ENCODE measurements around the gene GDAP2. TPM values are rescaled to one million over a fixed set of nuclear protein-coding genes. Genes with fewer than 3 reads are reported as not detected.

The GDAP2 gene
- total RNA-seq, 1 donor from 2014 or later = 32.4 TPM

- ATAC-seq (no peak), DNase-seq (no peak)
- H3K9me3 ChIP-seq = no peaks in the 10 kb centered on the region
- no peaks in the 10 kb centered on the region for H3K36me3 ChIP-seq
- TF ChIP-seq, protein P1, sequence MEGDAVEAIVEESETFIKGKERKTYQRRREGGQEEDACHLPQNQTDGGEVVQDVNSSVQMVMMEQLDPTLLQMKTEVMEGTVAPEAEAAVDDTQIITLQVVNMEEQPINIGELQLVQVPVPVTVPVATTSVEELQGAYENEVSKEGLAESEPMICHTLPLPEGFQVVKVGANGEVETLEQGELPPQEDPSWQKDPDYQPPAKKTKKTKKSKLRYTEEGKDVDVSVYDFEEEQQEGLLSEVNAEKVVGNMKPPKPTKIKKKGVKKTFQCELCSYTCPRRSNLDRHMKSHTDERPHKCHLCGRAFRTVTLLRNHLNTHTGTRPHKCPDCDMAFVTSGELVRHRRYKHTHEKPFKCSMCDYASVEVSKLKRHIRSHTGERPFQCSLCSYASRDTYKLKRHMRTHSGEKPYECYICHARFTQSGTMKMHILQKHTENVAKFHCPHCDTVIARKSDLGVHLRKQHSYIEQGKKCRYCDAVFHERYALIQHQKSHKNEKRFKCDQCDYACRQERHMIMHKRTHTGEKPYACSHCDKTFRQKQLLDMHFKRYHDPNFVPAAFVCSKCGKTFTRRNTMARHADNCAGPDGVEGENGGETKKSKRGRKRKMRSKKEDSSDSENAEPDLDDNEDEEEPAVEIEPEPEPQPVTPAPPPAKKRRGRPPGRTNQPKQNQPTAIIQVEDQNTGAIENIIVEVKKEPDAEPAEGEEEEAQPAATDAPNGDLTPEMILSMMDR (IDR thresholded peaks at IDR 0.05) = no peak
- intact Hi-C loops (cut with DNase I) = no loop called here
- peaks cover 16% of the 10 kb centered on the region for H3K4me1 ChIP-seq
- H3K27ac ChIP-seq = no peak overlapping the region
- no peaks in the 10 kb centered on the region for H3K27me3 ChIP-seq
- no peak overlapping the region for H3K4me3 ChIP-seq
Observed at GRCh38 chr1:117820694-117821381, 108.6 kb downstream of the GDAP2 start.

GRCh38 chr1:117820096-117820495, 109.3 kb downstream of the GDAP2 start:
- H3K27me3 ChIP-seq = no peaks in the 10 kb centered on the region
- intact Hi-C loops (cut with DNase I) = no loop called here
- H3K4me1 ChIP-seq = peaks cover 16% of the 10 kb centered on the region
- ATAC-seq = no peak
- H3K36me3 ChIP-seq = no peaks in the 10 kb centered on the region
- DNase-seq = no peak
- TF ChIP-seq, protein P1 (IDR thresholded peaks at IDR 0.05) = no peak
- H3K9me3 ChIP-seq = no peaks in the 10 kb centered on the region
- no peak overlapping the region for H3K4me3 ChIP-seq
- no peak overlapping the region for H3K27ac ChIP-seq

DNA sequence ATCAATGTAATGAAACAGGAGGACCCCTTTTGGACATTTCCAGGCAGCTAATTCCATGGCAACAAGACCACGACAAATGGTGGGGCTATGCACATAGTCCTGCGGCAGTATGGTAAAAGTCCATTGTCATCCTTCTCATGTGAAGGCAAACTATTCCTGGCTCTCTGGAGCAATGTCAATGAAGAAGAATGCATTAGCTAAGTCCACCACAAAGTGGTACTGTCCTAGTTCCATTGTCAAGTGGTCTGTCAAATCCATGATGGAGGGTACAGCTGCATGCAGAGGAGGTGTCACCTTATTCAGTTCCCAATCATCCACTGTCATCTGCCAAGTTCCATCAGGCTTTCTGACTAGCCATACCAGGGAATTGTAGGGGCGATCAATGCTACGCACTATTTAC, 110.1 kb downstream of the GDAP2 start:
- no peaks in the 10 kb centered on the region for H3K36me3 ChIP-seq
- H3K9me3 ChIP-seq = no peaks in the 10 kb centered on the region
- intact Hi-C loops (cut with DNase I) = no loop called here
- no peak overlapping the region for H3K27ac ChIP-seq
- no peak overlapping the region for H3K4me3 ChIP-seq
- H3K4me1 ChIP-seq = peaks cover 16% of the 10 kb centered on the region
- no peak for DNase-seq
- no peak for ATAC-seq
- H3K27me3 ChIP-seq = no peaks in the 10 kb centered on the region
- TF ChIP-seq, protein P1 (IDR thresholded peaks at IDR 0.05) = no peak

DNA sequence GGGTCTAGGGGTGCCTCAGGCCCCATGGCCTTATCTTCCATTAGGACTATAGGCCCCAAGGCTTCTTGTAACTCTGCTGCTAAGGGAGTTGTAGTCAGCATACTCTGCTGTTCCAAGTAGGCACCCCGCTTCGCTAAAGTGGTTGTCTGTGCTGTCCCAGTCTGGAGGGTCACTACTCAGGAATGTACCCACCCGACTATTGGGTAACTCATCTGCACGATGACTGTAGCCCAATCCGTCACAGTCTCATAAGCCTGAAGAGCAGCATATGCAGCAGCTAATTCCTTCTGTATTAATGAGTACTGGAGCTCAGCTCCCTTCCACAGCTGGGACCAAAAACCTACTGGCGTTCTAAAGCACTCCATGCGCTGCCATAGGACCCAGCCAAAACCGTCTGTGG, 111.0 kb downstream of the GDAP2 start:
- no peaks in the 10 kb centered on the region for H3K9me3 ChIP-seq
- TF ChIP-seq, protein P1 (IDR thresholded peaks at IDR 0.05) = no peak
- no peak for DNase-seq
- intact Hi-C loops (cut with DNase I) = no loop called here
- no peak overlapping the region for H3K4me3 ChIP-seq
- H3K27ac ChIP-seq = no peak overlapping the region
- no peaks in the 10 kb centered on the region for H3K27me3 ChIP-seq
- H3K4me1 ChIP-seq = peaks cover 16% of the 10 kb centered on the region
- H3K36me3 ChIP-seq = no peaks in the 10 kb centered on the region
- ATAC-seq = no peak

DNA sequence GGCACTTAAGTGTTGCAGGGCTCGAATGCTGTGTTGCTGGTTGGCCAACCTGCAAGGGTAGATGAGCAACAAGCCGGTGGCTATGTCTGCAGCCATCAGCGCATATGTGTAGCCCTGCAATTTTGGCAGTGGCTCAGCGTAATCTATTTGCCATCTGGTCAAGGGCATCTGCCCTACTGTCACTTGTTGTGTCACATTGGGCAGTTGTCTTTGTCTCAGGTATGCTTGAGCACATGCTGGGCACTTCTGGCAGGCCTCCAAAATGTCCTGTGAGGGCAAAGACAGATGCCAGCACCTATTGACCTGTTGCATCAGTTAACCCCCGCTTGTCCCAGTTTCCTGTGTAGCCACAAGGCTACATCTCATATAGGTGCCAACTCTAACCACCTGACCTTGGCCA, 111.8 kb downstream of the GDAP2 start:
- intact Hi-C loops (cut with DNase I) = no loop called here
- ATAC-seq (no peak), DNase-seq (no peak)
- Histone ChIP-seq H3K27ac (no peak overlapping the region), H3K4me3 (no peak overlapping the region), H3K4me1 (peaks cover 16% of the 10 kb centered on the region), H3K9me3 (no peaks in the 10 kb centered on the region), H3K36me3 (no peaks in the 10 kb centered on the region), H3K27me3 (no peaks in the 10 kb centered on the region)
- TF ChIP-seq, protein P1 (IDR thresholded peaks at IDR 0.05) = no peak

DNA sequence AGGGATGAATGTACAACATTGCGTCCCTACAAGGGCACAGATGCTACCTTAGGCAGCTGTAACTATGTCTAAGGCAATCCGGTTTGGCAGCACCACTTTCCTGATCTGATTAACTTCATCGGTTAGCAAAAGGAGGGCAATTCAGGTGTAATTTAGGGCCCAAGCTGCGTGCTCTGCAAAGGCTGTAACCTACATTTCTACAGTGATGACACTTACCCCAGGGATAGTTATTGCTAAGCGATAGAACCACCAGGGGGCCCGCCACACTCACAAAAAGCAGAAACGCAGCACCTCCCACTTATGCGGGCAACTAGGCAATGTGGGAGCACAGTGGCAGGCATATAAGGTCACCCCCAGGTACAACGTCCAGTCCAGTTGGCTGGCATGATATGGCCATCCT, 113.5 kb downstream of the GDAP2 start:
- Histone ChIP-seq H3K27me3 (no peaks in the 10 kb centered on the region), H3K27ac (no peak overlapping the region), H3K4me1 (no peaks in the 10 kb centered on the region), H3K36me3 (no peaks in the 10 kb centered on the region), H3K4me3 (no peak overlapping the region), H3K9me3 (no peaks in the 10 kb centered on the region)
- TF ChIP-seq, protein P1 (IDR thresholded peaks at IDR 0.05) = no peak
- intact Hi-C loops (cut with DNase I) = no loop called here
- DNase-seq (no peak), ATAC-seq (no peak)

Measured in upper lobe of right lung (tissue), 1 donor.